Measurements from ENCODE around the gene HEATR3. TPM values are rescaled to one million over a fixed set of nuclear protein-coding genes. Genes with fewer than 3 reads are reported as not detected.

The HEATR3 gene
- total RNA-seq, 1 donor from 2014 or later = 10.4 TPM

GRCh38 chr16:50072730-50073129 is 7.0 kb downstream of the HEATR3 start:
- TF ChIP-seq CTCF (IDR thresholded peaks at IDR 0.05) = no peak
- Histone ChIP-seq H3K4me3 (no peak overlapping the region), H3K4me1 (peaks cover 0 to 10% of the 10 kb centered on the region in 2 donors), H3K27ac (no peak overlapping the region), H3K27me3 (no peaks in the 10 kb centered on the region), H3K9me3 (no peaks in the 10 kb centered on the region), H3K36me3 (peaks cover 9 to 21% of the 10 kb centered on the region in 2 donors)
- intact Hi-C loops (cut with DNase I) = no loop called here
- DNase-seq (ENCODE audit: low spot score in 2 of 2) = no peak

DNA sequence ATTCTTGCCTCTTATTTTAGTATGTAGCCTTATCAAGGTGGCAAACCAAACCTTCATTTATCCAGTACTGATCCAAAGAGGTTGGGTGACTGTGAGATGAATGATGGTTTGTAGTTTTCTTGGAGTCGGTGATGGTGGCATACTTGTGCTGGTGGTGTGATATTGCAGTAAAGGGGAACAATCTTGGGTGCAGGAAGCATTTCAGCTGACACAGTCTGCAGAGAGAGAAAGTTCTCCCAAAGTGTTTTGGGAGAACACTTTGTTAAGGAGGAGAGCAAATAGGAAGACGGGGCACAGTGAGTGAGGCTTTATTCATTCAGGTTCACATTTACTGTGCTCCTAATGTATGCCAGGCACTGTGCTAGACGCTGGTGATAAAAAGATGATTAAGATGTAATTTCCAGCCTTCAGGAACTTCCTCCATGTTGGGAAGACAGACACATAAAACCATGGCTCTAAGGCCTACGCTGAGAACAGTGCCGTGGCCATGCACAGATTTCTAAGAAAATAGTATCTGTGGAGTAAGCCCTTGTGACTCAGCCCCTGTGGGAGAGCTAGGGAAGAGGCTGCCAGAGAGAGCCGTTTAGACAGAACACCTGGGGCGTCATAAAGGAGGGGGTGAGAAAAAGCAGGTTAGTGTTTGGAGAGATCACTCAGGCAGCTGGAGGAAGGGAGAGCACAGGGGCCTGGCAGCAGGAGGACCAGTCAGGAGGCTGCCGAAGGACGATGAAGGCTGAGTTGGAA is 13.8 kb downstream of the HEATR3 start:
- intact Hi-C loops (cut with DNase I) = no loop called here
- no peak for DNase-seq (ENCODE audit: low spot score in 2 of 2)
- no peaks in the 10 kb centered on the region for H3K4me1 ChIP-seq
- H3K36me3 ChIP-seq = peaks cover 22 to 47% of the 10 kb centered on the region in 2 donors
- TF ChIP-seq CTCF (IDR thresholded peaks at IDR 0.05) = no peak
- no peaks in the 10 kb centered on the region for H3K27me3 ChIP-seq
- no peak overlapping the region for H3K27ac ChIP-seq
- no peaks in the 10 kb centered on the region for H3K9me3 ChIP-seq
- no peak overlapping the region for H3K4me3 ChIP-seq

- intact Hi-C loops (cut with DNase I) = no loop called here
- Histone ChIP-seq H3K27me3 (no peaks in the 10 kb centered on the region), H3K4me1 (no peaks in the 10 kb centered on the region), H3K36me3 (peaks cover 40 to 54% of the 10 kb centered on the region in 2 donors), H3K27ac (no peak overlapping the region), H3K9me3 (no peaks in the 10 kb centered on the region), H3K4me3 (no peak overlapping the region)
- no peak for TF ChIP-seq CTCF (IDR thresholded peaks at IDR 0.05)
- DNase-seq (ENCODE audit: low spot score in 2 of 2) = no peak
Observed at GRCh38 chr16:50081428-50082018, 15.8 kb downstream of the HEATR3 start.

DNA sequence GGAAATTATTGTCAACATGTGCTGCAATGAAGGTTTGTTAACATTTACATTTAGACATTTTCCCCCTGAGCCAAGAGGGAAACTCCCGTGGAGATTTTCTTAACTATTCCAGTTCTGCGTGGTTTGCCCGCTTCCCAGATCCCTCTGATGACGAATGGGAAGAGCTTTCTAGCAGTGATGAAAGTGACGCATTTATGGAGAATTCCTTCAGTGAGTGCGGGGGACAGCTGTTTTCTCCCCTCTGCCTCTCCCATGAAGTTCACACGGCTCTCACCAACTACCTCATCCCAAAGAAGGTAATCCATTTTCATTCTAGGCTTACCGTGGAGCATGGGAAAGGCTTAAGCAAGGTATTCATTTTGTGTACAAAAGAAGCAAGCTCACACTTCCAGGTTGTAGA is 18.2 kb downstream of the HEATR3 start:
- no peak for TF ChIP-seq CTCF (IDR thresholded peaks at IDR 0.05)
- intact Hi-C loops (cut with DNase I) = no loop called here
- peaks cover 45 to 60% of the 10 kb centered on the region in 2 donors for H3K36me3 ChIP-seq
- H3K4me3 ChIP-seq = no peak overlapping the region
- H3K27me3 ChIP-seq = no peaks in the 10 kb centered on the region
- H3K4me1 ChIP-seq = no peaks in the 10 kb centered on the region
- H3K27ac ChIP-seq = no peak overlapping the region
- no peaks in the 10 kb centered on the region for H3K9me3 ChIP-seq
- DNase-seq (ENCODE audit: low spot score in 2 of 2) = no peak

DNA sequence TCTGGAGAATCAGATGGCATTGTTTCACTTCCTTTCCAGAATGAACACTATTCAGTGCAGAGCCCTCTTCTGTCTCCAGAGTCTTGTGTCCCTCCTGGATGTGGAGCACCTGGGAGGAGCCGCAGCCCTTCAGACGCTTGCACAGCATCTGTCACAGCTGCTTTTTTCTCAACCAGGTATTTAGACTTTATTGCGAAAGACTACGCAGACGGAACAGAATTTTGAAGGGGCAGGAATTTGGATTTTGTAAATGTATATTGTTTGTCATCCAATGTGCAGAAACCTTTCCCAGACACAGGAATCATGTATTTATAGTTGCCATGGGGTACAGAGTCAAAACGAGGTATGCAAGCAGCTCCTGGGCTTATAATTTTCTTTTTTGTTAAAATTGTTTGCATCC is 20.4 kb downstream of the HEATR3 start:
- Histone ChIP-seq H3K27ac (no peak overlapping the region), H3K4me3 (no peak overlapping the region), H3K9me3 (no peaks in the 10 kb centered on the region), H3K36me3 (peaks cover 46 to 60% of the 10 kb centered on the region in 2 donors), H3K27me3 (no peaks in the 10 kb centered on the region), H3K4me1 (no peaks in the 10 kb centered on the region)
- no peak for DNase-seq (ENCODE audit: low spot score in 2 of 2)
- TF ChIP-seq CTCF (IDR thresholded peaks at IDR 0.05) = no peak
- intact Hi-C loops (cut with DNase I) = no loop called here

All from ascending aorta (tissue), 2 donors.